OCI-LY7 (cell line): ENCODE data around the gene C8A. TPM values are rescaled to one million over a fixed set of nuclear protein-coding genes. Genes with fewer than 3 reads are reported as not detected.

ENCODE experiments used
- BruUV-seq: library from RNA; stranded (reverse); fragments of 400-500 nt; replicated peaks from 2 replicates; lab custom pipeline; 2021; lab: Mats Ljungman, UMichigan
- CTCF ChIA-PET: fragments of 300-600 bp; sonication (Branson Sonifier 250); formaldehyde crosslinking; loops from one replicate; lab custom pipeline; 2022; ENCODE audit warnings: antibody characterized with exemption; ENCODE audit not compliant: unreplicated experiment; lab: Charles Lee
- POLR2A ChIA-PET: fragments of 300-600 bp; sonication (Branson Sonifier 250); formaldehyde crosslinking; loops from one replicate; lab custom pipeline; 2022; ENCODE audit warnings: antibody characterized with exemption; lab: Charles Lee
- DNase-seq: peaks from one replicate; pipeline ENCODE4 v3.0.0-alpha.2; 2015; ENCODE audit warnings: low spot score
- H2AFZ ChIP-seq: fragments of 200-600 bp; sonication (generic), shearing (Covaris generic); 2 replicates; pipeline ENCODE4 v1.6.1; 2014; ENCODE audit warnings: mild to moderate bottlenecking, antibody characterized with exemption, low read length, moderate library complexity
- H3K27ac ChIP-seq: fragments of 200-600 bp; sonication (generic); 2 replicates; pipeline ENCODE4 v1.5.1; 2014; ENCODE audit warnings: mixed run types, low read depth, mild to moderate bottlenecking, moderate library complexity, low read length, inconsistent platforms; ENCODE audit not compliant: poor library complexity, severe bottlenecking
- H3K36me3 ChIP-seq: fragments of 200-600 bp; sonication (generic); 2 replicates; pipeline ENCODE4 v1.6.1; 2014; ENCODE audit warnings: mild to moderate bottlenecking, antibody characterized with exemption, low read length, moderate library complexity, mixed read lengths; ENCODE audit not compliant: insufficient read depth
- H3K4me1 ChIP-seq: fragments of 200-600 bp; sonication (generic); 2 replicates; pipeline ENCODE4 v1.5.1; 2014; ENCODE audit warnings: mild to moderate bottlenecking, low read length; ENCODE audit not compliant: insufficient read depth, poor library complexity, severe bottlenecking
- H3K4me2 ChIP-seq: fragments of 200-600 bp; sonication (generic); 2 replicates; pipeline ENCODE4 v1.6.1; 2014; ENCODE audit warnings: mild to moderate bottlenecking, low read length
- H3K4me3 ChIP-seq: fragments of 200-600 bp; sonication (generic); 2 replicates; pipeline ENCODE4 v1.5.1; 2014; ENCODE audit warnings: mild to moderate bottlenecking, low read depth, low read length; ENCODE audit not compliant: poor library complexity, severe bottlenecking
- H3K79me2 ChIP-seq: fragments of 200-600 bp; sonication (generic); 2 replicates; pipeline ENCODE4 v1.6.1; 2016; ENCODE audit warnings: low read depth, mild to moderate bottlenecking, low read length, moderate library complexity, mixed read lengths; ENCODE audit not compliant: insufficient read depth
- H3K9me2 ChIP-seq: fragments of 200-600 bp; sonication (generic); 2 replicates; pipeline ENCODE4 v1.6.1; 2016; ENCODE audit warnings: mild to moderate bottlenecking, low read length, mixed read lengths; ENCODE audit not compliant: insufficient read depth
- H3K9me3 ChIP-seq: fragments of 200-600 bp; sonication (generic); 2 replicates; pipeline ENCODE4 v1.6.1; 2014; ENCODE audit warnings: mild to moderate bottlenecking, mixed run types, low read length, mixed read lengths
- H4K20me1 ChIP-seq: fragments of 200-600 bp; sonication (generic); 2 replicates; pipeline ENCODE4 v1.6.1; 2014; ENCODE audit warnings: mild to moderate bottlenecking, antibody characterized with exemption, low read length, moderate library complexity, mixed read lengths; ENCODE audit not compliant: insufficient read depth
- CTCF ChIP-seq: fragments of 200-600 bp; sonication (generic); conservative IDR thresholded peaks from 2 replicates; pipeline ENCODE4 v1.5.1; 2014; ENCODE audit warnings: mild to moderate bottlenecking, antibody characterized with exemption, low read length, moderate library complexity, mixed read lengths
- EZH2phosphoT487 ChIP-seq: fragments of 200-600 bp; sonication (generic); IDR thresholded peaks from 2 replicates; pipeline ENCODE4 v1.6.1; 2018; ENCODE audit warnings: low read depth, borderline replicate concordance, mild to moderate bottlenecking, mixed run types, antibody characterized with exemption, low read length, moderate library complexity, mixed read lengths
- intact Hi-C: fragments of 100-400 bp; cut with micrococcal nuclease; formaldehyde crosslinking; loops from one replicate; pipeline ENCODE4 v1.10.0; 2022; ENCODE audit not compliant: unreplicated experiment
- total RNA-seq, 2 experiments: library from RNA; depleted of rRNA in 1 of 2; stranded (reverse); fragments of >200 nt in 1 of 2; shearing (Covaris generic) in 1 of 2; gene quantifications; 2 replicates each; pipeline ENCODE4 v1.2.3, GENCODE V29; 2014 to 2022

Gene C8A
- total RNA-seq, 2 experiments from 2014 or later: not detected

GRCh38 chr1:56954664-56955063 lies 100.1 kb downstream of the C8A start:
- Histone ChIP-seq H3K27ac (no peak overlapping the region), H3K4me1 (no peaks in the 10 kb centered on the region), H3K36me3 (no peaks in the 10 kb centered on the region), H3K4me3 (no peak overlapping the region), H3K9me3 (no peaks in the 10 kb centered on the region), H3K79me2 (no peaks in the 10 kb centered on the region), H4K20me1 (no peaks in the 10 kb centered on the region), H3K9me2 (no peaks in the 10 kb centered on the region), H3K4me2 (no peak overlapping the region), H2AFZ (no peak overlapping the region)
- DNase-seq: no peak
- BruUV-seq: no TSS peak
- intact Hi-C loops: no loop called here
- ChIA-PET CTCF (no interaction called here), POLR2A (no interaction called here)
- no peak for TF ChIP-seq EZH2phosphoT487
- no peak for TF ChIP-seq CTCF

GRCh38 chr1:56957931-56958330 lies 103.3 kb downstream of the C8A start:
- intact Hi-C loops: no loop called here
- no peak overlapping the region for H3K4me3 ChIP-seq
- H3K9me3 ChIP-seq: no peaks in the 10 kb centered on the region
- no peak overlapping the region for H2AFZ ChIP-seq
- no peaks in the 10 kb centered on the region for H3K4me1 ChIP-seq
- no peaks in the 10 kb centered on the region for H3K79me2 ChIP-seq
- no peak for TF ChIP-seq CTCF
- TF ChIP-seq EZH2phosphoT487: no peak
- no peaks in the 10 kb centered on the region for H3K36me3 ChIP-seq
- no peaks in the 10 kb centered on the region for H4K20me1 ChIP-seq
- no TSS peak for BruUV-seq
- no peak overlapping the region for H3K27ac ChIP-seq
- CTCF ChIA-PET: no interaction called here
- POLR2A ChIA-PET: no interaction called here
- H3K9me2 ChIP-seq: no peaks in the 10 kb centered on the region
- no peak overlapping the region for H3K4me2 ChIP-seq
- no peak for DNase-seq

DNA sequence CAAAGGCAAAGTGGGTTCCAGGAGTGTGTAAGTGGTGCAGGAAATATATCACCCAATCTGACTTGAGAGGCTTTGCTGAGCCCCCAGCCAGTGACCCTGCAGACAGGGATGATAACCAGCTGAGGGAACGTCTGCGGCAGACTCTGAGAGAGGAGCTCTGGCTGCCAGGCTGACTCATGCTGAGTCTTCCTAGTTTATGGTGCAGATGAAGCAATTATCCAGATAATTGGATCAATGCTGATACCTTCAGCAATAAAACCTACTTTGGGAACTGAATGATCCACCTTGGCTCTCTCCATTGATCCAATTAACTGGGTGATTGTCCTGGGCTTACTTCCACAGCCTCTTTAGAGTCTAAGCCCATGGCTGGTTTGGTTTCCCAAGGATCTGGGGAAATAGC lies 103.9 kb downstream of the C8A start:
- H2AFZ ChIP-seq: no peak overlapping the region
- DNase-seq: no peak
- no peak overlapping the region for H3K4me3 ChIP-seq
- intact Hi-C loops: no loop called here
- TF ChIP-seq CTCF: no peak
- no peak for TF ChIP-seq EZH2phosphoT487
- no peaks in the 10 kb centered on the region for H3K9me3 ChIP-seq
- no TSS peak for BruUV-seq
- no peak overlapping the region for H3K27ac ChIP-seq
- no peaks in the 10 kb centered on the region for H3K4me1 ChIP-seq
- H3K79me2 ChIP-seq: no peaks in the 10 kb centered on the region
- ChIA-PET CTCF (no interaction called here), POLR2A (no interaction called here)
- no peaks in the 10 kb centered on the region for H4K20me1 ChIP-seq
- H3K4me2 ChIP-seq: no peak overlapping the region
- no peaks in the 10 kb centered on the region for H3K9me2 ChIP-seq
- H3K36me3 ChIP-seq: no peaks in the 10 kb centered on the region
